ENCODE results near the gene BTRC.
A peak's percentile ranks its signal among the peaks of the same experiment; 100 is the strongest.
"Not testable (repeated sequence)": the region's sequence is repeated elsewhere in the genome, so short reads cannot be mapped to it uniquely, and the experiment has no call there.

Gene BTRC

GRCh38 chr10:101593331-101593730 is 239.4 kb downstream of the BTRC start:
- DNase-seq: not testable (repeated sequence)

- DNase-seq: no peak
These were observed 241.8 kb downstream of the BTRC start for GRCh38 chr10:101595591-101596433.

GRCh38 chr10:101597091-101597900 is 243.3 kb downstream of the BTRC start:
- no peak for DNase-seq

- DNase-seq: no peak
These were observed 247.6 kb downstream of the BTRC start for GRCh38 chr10:101601541-101601940.

- peak; percentile 82 to 86 for DNase-seq
These were observed 248.9 kb downstream of the BTRC start for GRCh38 chr10:101602761-101603398.
